Measurements from ENCODE around the gene ARHGEF6.

Gene ARHGEF6

GRCh38 chrX:136671006-136671610, 109.6 kb downstream of the ARHGEF6 start:
- no peak overlapping the region for H3K27ac ChIP-seq (ENCODE audit: insufficient read depth in 1 of 2, low read depth in 1 of 2, low read length in 2 of 2, poor library complexity in 1 of 2, severe bottlenecking in 2 of 2)
- no peak overlapping the region for H3K4me3 ChIP-seq (ENCODE audit: control insufficient read depth in 1 of 7, extremely low read depth in 1 of 7, insufficient read depth in 4 of 7, low read depth in 2 of 7, low read length in 6 of 7)
- CTCF ChIA-PET = interaction anchor here (1.0 to 1.2 kb wide), 2 partner anchors 24 to 93 kb away, joined by 3 read pairs; no protein-coding TSS in a partner anchor
- POLR2A ChIA-PET = no interaction called here
- no CpG with 5 or more reads among the region's 3 CpGs for WGBS (ENCODE audit: insufficient coverage)
- peaks cover 17 to 84% (median 37%) of the 10 kb centered on the region in 4 experiments for H3K36me3 ChIP-seq (ENCODE audit: control insufficient read depth in 4 of 4, insufficient read depth in 4 of 4, low read length in 3 of 4)
- H3K4me1 ChIP-seq (ENCODE audit: control extremely low read depth in 1 of 4, control insufficient read depth in 4 of 4, insufficient read depth in 4 of 4, low read length in 3 of 4) = no peaks in the 10 kb centered on the region
- H3K27me3 ChIP-seq (replicated peaks in 2 of 5; ENCODE audit: control insufficient read depth in 4 of 5, insufficient read depth in 5 of 5, low read length in 4 of 5) = peaks cover 0 to 7% (median 0%) of the 10 kb centered on the region in 5 experiments
- DNase-seq = no peak
- H3K9me3 ChIP-seq (ENCODE audit: control extremely low read depth in 1 of 5, control insufficient read depth in 4 of 5, insufficient read depth in 2 of 5, low read depth in 1 of 5, low read length in 4 of 5) = peaks cover 0 to 2% (median 0%) of the 10 kb centered on the region in 5 experiments

GRCh38 chrX:136667446-136668168, 113.1 kb downstream of the ARHGEF6 start:
- H3K27ac ChIP-seq (ENCODE audit: insufficient read depth in 1 of 2, low read depth in 1 of 2, low read length in 2 of 2, poor library complexity in 1 of 2, severe bottlenecking in 2 of 2) = no peak overlapping the region
- H3K9me3 ChIP-seq (ENCODE audit: control extremely low read depth in 1 of 5, control insufficient read depth in 4 of 5, insufficient read depth in 2 of 5, low read depth in 1 of 5, low read length in 4 of 5) = peaks cover 0 to 11% (median 4%) of the 10 kb centered on the region in 5 experiments
- POLR2A ChIA-PET = no interaction called here
- DNase-seq = no peak
- CTCF ChIA-PET = no interaction called here
- H3K36me3 ChIP-seq (ENCODE audit: control insufficient read depth in 4 of 4, insufficient read depth in 4 of 4, low read length in 3 of 4) = peaks cover 13 to 89% (median 41%) of the 10 kb centered on the region in 4 experiments
- no peaks in the 10 kb centered on the region for H3K4me1 ChIP-seq (ENCODE audit: control extremely low read depth in 1 of 4, control insufficient read depth in 4 of 4, insufficient read depth in 4 of 4, low read length in 3 of 4)
- no peak overlapping the region for H3K4me3 ChIP-seq (ENCODE audit: control insufficient read depth in 1 of 7, extremely low read depth in 1 of 7, insufficient read depth in 4 of 7, low read depth in 2 of 7, low read length in 6 of 7)
- H3K27me3 ChIP-seq (replicated peaks in 2 of 5; ENCODE audit: control insufficient read depth in 4 of 5, insufficient read depth in 5 of 5, low read length in 4 of 5) = peaks cover 0 to 7% (median 0%) of the 10 kb centered on the region in 5 experiments
- WGBS (ENCODE audit: insufficient coverage) = 79% methylated on average over 7 of the region's 10 CpGs

GRCh38 chrX:136666088-136666487, 114.6 kb downstream of the ARHGEF6 start:
- H3K4me1 ChIP-seq (ENCODE audit: control extremely low read depth in 1 of 4, control insufficient read depth in 4 of 4, insufficient read depth in 4 of 4, low read length in 3 of 4) = no peaks in the 10 kb centered on the region
- CTCF ChIA-PET = no interaction called here
- WGBS (ENCODE audit: insufficient coverage) = no CpG with 5 or more reads among the region's 1 CpG

GRCh38 chrX:136665258-136665900, 115.4 kb downstream of the ARHGEF6 start:
- DNase-seq = no peak
- Histone ChIP-seq H3K4me3 (ENCODE audit: control insufficient read depth in 1 of 7, extremely low read depth in 1 of 7, insufficient read depth in 4 of 7, low read depth in 2 of 7, low read length in 6 of 7) (no peak overlapping the region), H3K36me3 (ENCODE audit: control insufficient read depth in 4 of 4, insufficient read depth in 4 of 4, low read length in 3 of 4) (peaks cover 6 to 67% (median 35%) of the 10 kb centered on the region in 4 experiments), H3K4me1 (ENCODE audit: control extremely low read depth in 1 of 4, control insufficient read depth in 4 of 4, insufficient read depth in 4 of 4, low read length in 3 of 4) (no peaks in the 10 kb centered on the region), H3K9me3 (ENCODE audit: control extremely low read depth in 1 of 5, control insufficient read depth in 4 of 5, insufficient read depth in 2 of 5, low read depth in 1 of 5, low read length in 4 of 5) (peaks cover 0 to 11% (median 4%) of the 10 kb centered on the region in 5 experiments), H3K27me3 (replicated peaks in 2 of 5; ENCODE audit: control insufficient read depth in 4 of 5, insufficient read depth in 5 of 5, low read length in 4 of 5) (peaks cover 0 to 7% (median 0%) of the 10 kb centered on the region in 5 experiments), H3K27ac (ENCODE audit: insufficient read depth in 1 of 2, low read depth in 1 of 2, low read length in 2 of 2, poor library complexity in 1 of 2, severe bottlenecking in 2 of 2) (no peak overlapping the region)
- POLR2A ChIA-PET = no interaction called here
- no CpG with 5 or more reads among the region's 6 CpGs for WGBS (ENCODE audit: insufficient coverage)
- CTCF ChIA-PET = no interaction called here

More at GRCh38 chrX:136666088-136666487, 114.6 kb downstream of the ARHGEF6 start:
- POLR2A ChIA-PET = no interaction called here
- Histone ChIP-seq H3K27me3 (replicated peaks in 2 of 5; ENCODE audit: control insufficient read depth in 4 of 5, insufficient read depth in 5 of 5, low read length in 4 of 5) (peaks cover 0 to 7% (median 0%) of the 10 kb centered on the region in 5 experiments), H3K9me3 (ENCODE audit: control extremely low read depth in 1 of 5, control insufficient read depth in 4 of 5, insufficient read depth in 2 of 5, low read depth in 1 of 5, low read length in 4 of 5) (peaks cover 0 to 11% (median 4%) of the 10 kb centered on the region in 5 experiments), H3K27ac (ENCODE audit: insufficient read depth in 1 of 2, low read depth in 1 of 2, low read length in 2 of 2, poor library complexity in 1 of 2, severe bottlenecking in 2 of 2) (no peak overlapping the region), H3K4me3 (ENCODE audit: control insufficient read depth in 1 of 7, extremely low read depth in 1 of 7, insufficient read depth in 4 of 7, low read depth in 2 of 7, low read length in 6 of 7) (no peak overlapping the region), H3K36me3 (ENCODE audit: control insufficient read depth in 4 of 4, insufficient read depth in 4 of 4, low read length in 3 of 4) (peaks cover 11 to 74% (median 37%) of the 10 kb centered on the region in 4 experiments)
- no peak for DNase-seq

GRCh38 chrX:136662976-136663375, 117.8 kb downstream of the ARHGEF6 start:
- no CpG with 5 or more reads among the region's 1 CpG for WGBS (ENCODE audit: insufficient coverage)
- no peak for DNase-seq
- Histone ChIP-seq H3K27ac (ENCODE audit: insufficient read depth in 1 of 2, low read depth in 1 of 2, low read length in 2 of 2, poor library complexity in 1 of 2, severe bottlenecking in 2 of 2) (no peak overlapping the region), H3K36me3 (ENCODE audit: control insufficient read depth in 4 of 4, insufficient read depth in 4 of 4, low read length in 3 of 4) (peaks cover 5 to 43% (median 25%) of the 10 kb centered on the region in 4 experiments), H3K4me3 (ENCODE audit: control insufficient read depth in 1 of 7, extremely low read depth in 1 of 7, insufficient read depth in 4 of 7, low read depth in 2 of 7, low read length in 6 of 7) (no peak overlapping the region), H3K4me1 (ENCODE audit: control extremely low read depth in 1 of 4, control insufficient read depth in 4 of 4, insufficient read depth in 4 of 4, low read length in 3 of 4) (no peaks in the 10 kb centered on the region), H3K27me3 (replicated peaks in 2 of 5; ENCODE audit: control insufficient read depth in 4 of 5, insufficient read depth in 5 of 5, low read length in 4 of 5) (peaks cover 0 to 6% (median 0%) of the 10 kb centered on the region in 5 experiments), H3K9me3 (ENCODE audit: control extremely low read depth in 1 of 5, control insufficient read depth in 4 of 5, insufficient read depth in 2 of 5, low read depth in 1 of 5, low read length in 4 of 5) (peaks cover 0 to 11% (median 4%) of the 10 kb centered on the region in 5 experiments)
- ChIA-PET POLR2A (no interaction called here), CTCF (no interaction called here)

GRCh38 chrX:136662104-136662503, 118.6 kb downstream of the ARHGEF6 start:
- ChIA-PET CTCF (interaction anchor here (0.8 kb wide), 1 partner anchor 54 kb away, joined by 3 read pairs; no protein-coding TSS in a partner anchor), POLR2A (interaction anchor here (0.6 kb wide), 1 partner anchor 525 kb away, joined by 4 read pairs; no protein-coding TSS in a partner anchor)
- Histone ChIP-seq H3K36me3 (ENCODE audit: control insufficient read depth in 4 of 4, insufficient read depth in 4 of 4, low read length in 3 of 4) (peaks cover 2 to 34% (median 19%) of the 10 kb centered on the region in 4 experiments), H3K27me3 (replicated peaks in 2 of 5; ENCODE audit: control insufficient read depth in 4 of 5, insufficient read depth in 5 of 5, low read length in 4 of 5) (no peaks in the 10 kb centered on the region), H3K4me3 (ENCODE audit: control insufficient read depth in 1 of 7, extremely low read depth in 1 of 7, insufficient read depth in 4 of 7, low read depth in 2 of 7, low read length in 6 of 7) (no peak overlapping the region), H3K27ac (ENCODE audit: insufficient read depth in 1 of 2, low read depth in 1 of 2, low read length in 2 of 2, poor library complexity in 1 of 2, severe bottlenecking in 2 of 2) (no peak overlapping the region), H3K9me3 (ENCODE audit: control extremely low read depth in 1 of 5, control insufficient read depth in 4 of 5, insufficient read depth in 2 of 5, low read depth in 1 of 5, low read length in 4 of 5) (peaks cover 0 to 11% (median 4%) of the 10 kb centered on the region in 5 experiments), H3K4me1 (ENCODE audit: control extremely low read depth in 1 of 4, control insufficient read depth in 4 of 4, insufficient read depth in 4 of 4, low read length in 3 of 4) (no peaks in the 10 kb centered on the region)
- WGBS (ENCODE audit: insufficient coverage) = no CpG with 5 or more reads among the region's 2 CpGs
- DNase-seq = no peak

All from common myeloid progenitor, CD34-positive (primary cell).